Loucy (cell line): ENCODE data around the gene SLC25A21.

Experiments
- H2AFZ ChIP-seq: fragments of 200-600 bp; sonication (generic); 2 replicates; pipeline ENCODE4 v1.6.0; 2016; ENCODE audit warnings: antibody characterized with exemption, mild to moderate bottlenecking, low read length, moderate library complexity
- H3F3A ChIP-seq: fragments of 200-600 bp; 2 replicates; pipeline ENCODE4 v1.6.0; 2016; ENCODE audit warnings: antibody characterized with exemption, low read depth, mild to moderate bottlenecking
- H3K27me3 ChIP-seq: fragments of 200-600 bp; sonication (generic); 2 replicates; pipeline ENCODE4 v1.6.1; 2014; ENCODE audit warnings: low read length, mild to moderate bottlenecking; ENCODE audit not compliant: insufficient read depth, poor library complexity, severe bottlenecking
- H3K36me3 ChIP-seq: fragments of 200-600 bp; sonication (generic); 2 replicates; pipeline ENCODE4 v1.6.1; 2016; ENCODE audit warnings: low read length; ENCODE audit not compliant: insufficient read depth
- H3K4me1 ChIP-seq: fragments of 200-600 bp; sonication (generic); 2 replicates; pipeline ENCODE4 v1.5.1; 2014; ENCODE audit warnings: low read length, mild to moderate bottlenecking; ENCODE audit not compliant: insufficient read depth, poor library complexity, severe bottlenecking
- H3K4me2 ChIP-seq: fragments of 200-600 bp; sonication (generic); 2 replicates; pipeline ENCODE4 v1.6.0; 2014; ENCODE audit warnings: antibody characterized with exemption, low read length, low read depth, mild to moderate bottlenecking; ENCODE audit not compliant: poor library complexity, severe bottlenecking
- H3K4me3 ChIP-seq: fragments of 200-600 bp; sonication (generic); 2 replicates; pipeline ENCODE4 v1.5.1; 2014; ENCODE audit warnings: low read length, mild to moderate bottlenecking, mixed read lengths; ENCODE audit not compliant: poor library complexity, severe bottlenecking
- H3K79me2 ChIP-seq: fragments of 200-600 bp; sonication (generic); 2 replicates; pipeline ENCODE4 v1.6.1; 2014; ENCODE audit warnings: low read length; ENCODE audit not compliant: insufficient read depth
- H3K9ac ChIP-seq: fragments of 200-600 bp; sonication (generic); 2 replicates; pipeline ENCODE4 v1.6.0; 2014; ENCODE audit warnings: mild to moderate bottlenecking, low read depth, low read length, moderate library complexity; ENCODE audit not compliant: poor library complexity, severe bottlenecking
- H3K9me2 ChIP-seq: fragments of 200-600 bp; sonication (generic); replicated peaks from 2 replicates; pipeline ENCODE4 v1.6.1; 2016; ENCODE audit warnings: low read depth, low read length, mixed read lengths
- H3K9me3 ChIP-seq: fragments of 200-600 bp; sonication (generic); 2 replicates; pipeline ENCODE4 v1.6.1; 2014; ENCODE audit warnings: mild to moderate bottlenecking, antibody characterized with exemption, low read length, low read depth; ENCODE audit not compliant: insufficient read depth
- H4K20me1 ChIP-seq: fragments of 200-600 bp; sonication (generic); 2 replicates; pipeline ENCODE4 v1.6.0; 2014; ENCODE audit warnings: antibody characterized with exemption, low read length, mild to moderate bottlenecking; ENCODE audit not compliant: insufficient read depth, poor library complexity, severe bottlenecking
- CTCF ChIP-seq: fragments of 200-600 bp; sonication (generic); conservative IDR thresholded peaks from 2 replicates; pipeline ENCODE4 v1.5.1; 2014; ENCODE audit warnings: mild to moderate bottlenecking, antibody characterized with exemption, low read length
- EZH2phosphoT487 ChIP-seq: fragments of 200-600 bp; IDR thresholded peaks from 2 replicates; pipeline ENCODE4 v1.6.1; 2018; ENCODE audit warnings: antibody characterized with exemption, mild to moderate bottlenecking, moderate library complexity, borderline replicate concordance

SLC25A21 gene

GRCh38 chr14:36683083-36683724 lies 489.2 kb downstream of the SLC25A21 start:
- no peaks in the 10 kb centered on the region for H3F3A ChIP-seq
- no peaks in the 10 kb centered on the region for H3K9me2 ChIP-seq
- TF ChIP-seq EZH2phosphoT487 (no peak), CTCF (no peak)
- H2AFZ ChIP-seq: no peak overlapping the region
- H3K4me1 ChIP-seq: no peaks in the 10 kb centered on the region
- H3K9ac ChIP-seq: no peak overlapping the region
- H4K20me1 ChIP-seq: no peaks in the 10 kb centered on the region
- no peak overlapping the region for H3K4me2 ChIP-seq
- H3K36me3 ChIP-seq: no peaks in the 10 kb centered on the region
- no peaks in the 10 kb centered on the region for H3K79me2 ChIP-seq
- H3K9me3 ChIP-seq: no peaks in the 10 kb centered on the region
- H3K27me3 ChIP-seq: no peaks in the 10 kb centered on the region
- no peak overlapping the region for H3K4me3 ChIP-seq

GRCh38 chr14:36682338-36682737 lies 490.1 kb downstream of the SLC25A21 start:
- H4K20me1 ChIP-seq: no peaks in the 10 kb centered on the region
- no peak overlapping the region for H3K4me3 ChIP-seq
- H3K4me2 ChIP-seq: no peak overlapping the region
- H3F3A ChIP-seq: no peaks in the 10 kb centered on the region
- no peaks in the 10 kb centered on the region for H3K9me3 ChIP-seq
- H3K36me3 ChIP-seq: no peaks in the 10 kb centered on the region
- no peaks in the 10 kb centered on the region for H3K27me3 ChIP-seq
- no peaks in the 10 kb centered on the region for H3K9me2 ChIP-seq
- H3K79me2 ChIP-seq: no peaks in the 10 kb centered on the region
- H3K4me1 ChIP-seq: no peaks in the 10 kb centered on the region
- H3K9ac ChIP-seq: no peak overlapping the region
- TF ChIP-seq EZH2phosphoT487 (no peak), CTCF (no peak)
- H2AFZ ChIP-seq: no peak overlapping the region

GRCh38 chr14:36676236-36676635 lies 496.2 kb downstream of the SLC25A21 start:
- no peaks in the 10 kb centered on the region for H3K9me3 ChIP-seq
- H3K4me3 ChIP-seq: no peak overlapping the region
- no peak overlapping the region for H3K9ac ChIP-seq
- H3K4me2 ChIP-seq: no peak overlapping the region
- TF ChIP-seq EZH2phosphoT487: no peak
- TF ChIP-seq CTCF: no peak
- H3K4me1 ChIP-seq: no peaks in the 10 kb centered on the region
- no peaks in the 10 kb centered on the region for H3K36me3 ChIP-seq
- no peaks in the 10 kb centered on the region for H3K9me2 ChIP-seq
- no peaks in the 10 kb centered on the region for H4K20me1 ChIP-seq
- no peak overlapping the region for H2AFZ ChIP-seq
- no peaks in the 10 kb centered on the region for H3K79me2 ChIP-seq
- H3F3A ChIP-seq: no peaks in the 10 kb centered on the region
- no peaks in the 10 kb centered on the region for H3K27me3 ChIP-seq
